IMR-90 (cell line): ENCODE results near the gene FBXO33. TPM values are rescaled to one million over a fixed set of nuclear protein-coding genes. Genes with fewer than 3 reads are reported as not detected.

Source experiments
- ATAC-seq: fragments of 200-7000 bp; cut with Tn5 transposase; 2 replicates; pipeline ENCODE4 v1.9.1; 2020; ENCODE audit warnings: low read depth, mild to moderate bottlenecking, moderate library complexity
- BruUV-seq: library from RNA; stranded (reverse); fragments of 400-500 nt; replicated peaks from 2 replicates; lab custom pipeline; 2021; lab: Mats Ljungman, UMichigan
- CTCF ChIA-PET: fragments of 300-600 bp; formaldehyde crosslinking; extraction: SDS; loops from one replicate; lab custom pipeline; 2021; ENCODE audit warnings: antibody characterized with exemption; lab: Yijun Ruan, JAX
- POLR2A ChIA-PET: fragments of 300-600 bp; sonication (Branson Sonifier 250); formaldehyde crosslinking; loops from one replicate; lab custom pipeline; 2022; ENCODE audit warnings: antibody characterized with exemption; ENCODE audit not compliant: unreplicated experiment; lab: Charles Lee
- DNase-seq: peaks from one replicate; pipeline ENCODE4 v3.0.0; 2013
- H2AFZ ChIP-seq: replicated peaks from 2 replicates; pipeline ENCODE3; 2013; ENCODE audit warnings: low read length, mild to moderate bottlenecking; ENCODE audit not compliant: poor library complexity
- H2AK5ac ChIP-seq: 2 replicates; pipeline ENCODE4 v1.6.1; 2013; ENCODE audit warnings: low read depth, low read length, inconsistent platforms
- H2AK9ac ChIP-seq: replicated peaks from 2 replicates; pipeline ENCODE3; 2013; ENCODE audit warnings: mild to moderate bottlenecking, low read depth, low read length, moderate library complexity; ENCODE audit not compliant: poor library complexity
- H2BK120ac ChIP-seq: 2 replicates; pipeline ENCODE4 v1.6.1; 2013; ENCODE audit warnings: low read depth, low read length, inconsistent platforms
- H2BK15ac ChIP-seq: 3 replicates; pipeline ENCODE4 v1.6.1; 2013; ENCODE audit warnings: low read depth, low read length, inconsistent platforms
- H2BK20ac ChIP-seq: 2 replicates; pipeline ENCODE4 v1.6.1; 2013; ENCODE audit warnings: low read depth, mild to moderate bottlenecking, inconsistent platforms, low read length, moderate library complexity
- H2BK5ac ChIP-seq: 2 replicates; pipeline ENCODE4 v1.6.1; 2013; ENCODE audit warnings: mild to moderate bottlenecking, low read depth, low read length, inconsistent platforms; ENCODE audit not compliant: poor library complexity, severe bottlenecking
- H3K14ac ChIP-seq: replicated peaks from 2 replicates; pipeline ENCODE4 v1.6.1; 2013; ENCODE audit warnings: low read depth, low read length, inconsistent platforms
- H3K18ac ChIP-seq: 2 replicates; pipeline ENCODE4 v1.6.1; 2013; ENCODE audit warnings: low read depth, low read length, control low read depth
- H3K23ac ChIP-seq: 2 replicates; pipeline ENCODE4 v1.6.1; 2013; ENCODE audit warnings: low read depth, low read length, inconsistent platforms
- H3K27ac ChIP-seq: 2 replicates; pipeline ENCODE4 v1.5.1; 2013; ENCODE audit warnings: mild to moderate bottlenecking, control low read depth, low read length; ENCODE audit not compliant: insufficient read depth
- H3K27me3 ChIP-seq: 2 replicates; pipeline ENCODE4 v1.6.1; 2013; ENCODE audit warnings: low read length; ENCODE audit not compliant: control insufficient read depth, insufficient read depth
- H3K36me3 ChIP-seq: 2 replicates; pipeline ENCODE4 v1.6.1; 2013; ENCODE audit warnings: low read length, mixed read lengths; ENCODE audit not compliant: control insufficient read depth, insufficient read depth
- H3K4ac ChIP-seq: 2 replicates; pipeline ENCODE4 v1.6.1; 2013; ENCODE audit warnings: low read depth, low read length, inconsistent platforms
- H3K4me1 ChIP-seq: 2 replicates; pipeline ENCODE4 v1.6.1; 2013; ENCODE audit warnings: low read length, mixed read lengths; ENCODE audit not compliant: control insufficient read depth, insufficient read depth
- H3K4me2 ChIP-seq: 2 replicates; pipeline ENCODE4 v1.6.1; 2013; ENCODE audit warnings: low read depth, mild to moderate bottlenecking, control low read depth, low read length, moderate library complexity
- H3K4me3 ChIP-seq: 2 replicates; pipeline ENCODE4 v1.5.1; 2013; ENCODE audit warnings: low read depth, mild to moderate bottlenecking, control low read depth, low read length, moderate library complexity; ENCODE audit not compliant: insufficient read depth
- H3K56ac ChIP-seq: 2 replicates; pipeline ENCODE4 v1.6.1; 2013; ENCODE audit warnings: low read length, inconsistent platforms; ENCODE audit not compliant: insufficient read depth; ENCODE audit errors: extremely low read depth
- H3K79me1 ChIP-seq, 2 experiments: 2 replicates each; pipeline ENCODE4 v1.6.1; 2013; ENCODE audit warnings: low read length in 2 of 2, inconsistent platforms in 1 of 2, low read depth in 1 of 2
- H3K9ac ChIP-seq: 2 replicates; pipeline ENCODE4 v1.6.1; 2013; ENCODE audit warnings: low read depth, low read length, control low read depth
- H3K9me1 ChIP-seq: 2 replicates; pipeline ENCODE4 v1.6.1; 2013; ENCODE audit warnings: low read length, inconsistent platforms; ENCODE audit not compliant: insufficient read depth
- H3K9me3 ChIP-seq: 2 replicates; pipeline ENCODE4 v1.6.1; 2013; ENCODE audit warnings: low read length; ENCODE audit not compliant: control insufficient read depth, insufficient read depth
- H4K20me1 ChIP-seq: 2 replicates; pipeline ENCODE4 v1.6.1; 2013; ENCODE audit warnings: low read length, inconsistent platforms; ENCODE audit not compliant: insufficient read depth
- H4K5ac ChIP-seq: 2 replicates; pipeline ENCODE4 v1.6.1; 2013; ENCODE audit warnings: mild to moderate bottlenecking, low read depth, low read length, control low read depth
- H4K8ac ChIP-seq, 2 experiments: 2 replicates each; pipeline ENCODE4 v1.6.1; 2013; ENCODE audit warnings: low read depth in 2 of 2, low read length in 2 of 2, control low read depth in 1 of 2, inconsistent platforms in 1 of 2
- H4K91ac ChIP-seq: 2 replicates; pipeline ENCODE4 v1.6.1; 2013; ENCODE audit warnings: low read depth, low read length, inconsistent platforms; ENCODE audit not compliant: insufficient read depth
- BHLHE40 ChIP-seq: fragments of 150-350 bp; IDR thresholded peaks from 2 replicates; pipeline ENCODE4 v1.6.1; 2016; ENCODE audit warnings: mild to moderate bottlenecking, low read depth, low read length
- FOS ChIP-seq: fragments of 150-350 bp; IDR thresholded peaks from 2 replicates; pipeline ENCODE4 v1.6.1; 2016; ENCODE audit warnings: low read depth, low read length
- MAFK ChIP-seq: IDR thresholded peaks from 2 replicates; pipeline ENCODE4 v1.6.1; 2012; ENCODE audit warnings: low read depth, low read length, improper control_type of control experiment
- MAZ ChIP-seq: IDR thresholded peaks from 2 replicates; pipeline ENCODE4 v1.6.1; 2012; ENCODE audit warnings: low read depth, mild to moderate bottlenecking, low read length, improper control_type of control experiment, moderate library complexity, borderline replicate concordance
- MXI1 ChIP-seq: IDR thresholded peaks from 2 replicates; pipeline ENCODE4 v1.6.1; 2012; ENCODE audit warnings: low read depth, mild to moderate bottlenecking, low read length, moderate library complexity, borderline replicate concordance
- NFE2L2 ChIP-seq: fragments of 150-350 bp; IDR thresholded peaks from 2 replicates; pipeline ENCODE4 v1.6.1; 2016; ENCODE audit warnings: low read depth, mild to moderate bottlenecking, low read length
- POLR2A ChIP-seq: IDR thresholded peaks from 2 replicates; pipeline ENCODE4 v1.6.1; 2012; ENCODE audit warnings: mild to moderate bottlenecking, low read depth, low read length
- RAD21 ChIP-seq: IDR thresholded peaks from 2 replicates; pipeline ENCODE4 v1.6.1; 2012; ENCODE audit warnings: low read length, improper control_type of control experiment
- RCOR1 ChIP-seq: IDR thresholded peaks from 2 replicates; pipeline ENCODE4 v1.6.1; 2012; ENCODE audit warnings: mild to moderate bottlenecking, low read length, improper control_type of control experiment; ENCODE audit not compliant: insufficient replicate concordance
- RFX5 ChIP-seq: IDR thresholded peaks from 2 replicates; pipeline ENCODE4 v1.8.0; 2012; ENCODE audit warnings: low read depth, mild to moderate bottlenecking, low read length, moderate library complexity
- WGBS, 2 experiments: methylation state at CpG; one replicate each; pipeline versions ENCODE4 v1.1.5 to v1.1.7; 2013; ENCODE audit warnings: missing lambda C conversion rate in 2 of 2; ENCODE audit not compliant: insufficient read length in 1 of 2; ENCODE audit errors: extremely low coverage in 2 of 2; 5-methylcytosine and 5-hydroxymethylcytosine counted together
- dilution Hi-C: fragments of 300-500 bp; cut with HindIII; formaldehyde crosslinking; loops from one replicate; pipeline ENCODE4 v1.14.3; 2018; ENCODE audit warnings: low sequenced_read_pairs; ENCODE audit not compliant: unreplicated experiment
- in situ Hi-C: fragments of 300-500 bp; cut with MboI; formaldehyde crosslinking; loops from 3 replicates; pipeline ENCODE4 v1.14.3; 2019; ENCODE audit warnings: low sequenced_read_pairs, inconsistent platforms, mixed read lengths
- intact Hi-C: fragments of 100-400 bp; cut with micrococcal nuclease; formaldehyde crosslinking; loops from 2 replicates; pipeline ENCODE4 v1.10.0; 2022
- polyA plus RNA-seq, 3 experiments: library from polyadenylated mRNA; depleted of rRNA; stranded (reverse); fragments of >200 nt; gene quantifications; 2 replicates each; pipeline ENCODE4 v1.2.3, GENCODE V29; 2012; ENCODE audit warnings: low replicate concordance in 1 of 3
- total RNA-seq: library from RNA; depleted of rRNA; stranded (reverse); fragments of >200 nt; gene quantifications from 2 replicates; pipeline ENCODE4 v1.2.3, GENCODE V29; 2012
- TF ChIP-seq, protein P1 (sequence below): fragments of 150-350 bp; IDR thresholded peaks from 2 replicates; pipeline ENCODE4 v1.6.1; 2016; ENCODE audit warnings: low read depth, mild to moderate bottlenecking, low read length, moderate library complexity, borderline replicate concordance
- TF ChIP-seq, protein P2 (sequence below): fragments of 150-350 bp; IDR thresholded peaks from 2 replicates; pipeline ENCODE4 v1.6.1; 2017; ENCODE audit warnings: mild to moderate bottlenecking, antibody characterized with exemption, low read length, low read depth
- TF ChIP-seq, protein P3 (sequence below): conservative IDR thresholded peaks from 2 replicates; pipeline ENCODE4 v1.5.1; 2012; ENCODE audit warnings: mild to moderate bottlenecking, low read depth, low read length, improper control_type of control experiment

The FBXO33 gene
- total and polyA plus RNA-seq, 2 of the 4 experiments (the other 2 are of a cell fraction), result 7.6 to 10.0 TPM

DNA sequence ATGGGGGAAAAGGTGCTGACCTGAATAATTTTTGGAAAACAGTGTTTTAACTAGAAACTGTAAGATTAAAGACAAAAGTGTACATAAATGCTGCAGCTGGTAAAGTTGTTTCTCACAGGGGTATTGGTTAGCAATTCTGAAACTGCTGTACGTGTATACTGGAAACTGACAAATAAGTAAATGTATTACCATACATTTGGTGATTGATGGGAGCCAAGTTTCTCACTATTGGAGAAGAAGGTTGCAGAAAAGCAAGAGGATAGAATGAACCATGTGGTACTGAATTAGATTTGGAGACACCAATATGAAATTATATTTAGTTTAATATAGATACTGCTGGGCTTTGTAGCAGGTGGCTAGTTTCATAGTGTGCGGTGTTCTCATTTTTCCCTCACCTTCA, 19.6 kb upstream of the FBXO33 start:
- Histone ChIP-seq H2BK120ac (no peak overlapping the region), H3K23ac (no peak overlapping the region), H2AK9ac (no peak overlapping the region), H3K79me1 (no peaks in the 10 kb centered on the region), H4K5ac (no peak overlapping the region), H3K27ac (no peak overlapping the region), H2AFZ (no peak overlapping the region), H2BK5ac (no peak overlapping the region), H2BK15ac (no peak overlapping the region), H3K4me3 (no peak overlapping the region), H3K18ac (no peak overlapping the region), H3K9me1 (no peaks in the 10 kb centered on the region), H4K20me1 (no peaks in the 10 kb centered on the region), H2BK20ac (no peak overlapping the region), H4K91ac (no peak overlapping the region), H3K4me2 (no peak overlapping the region), H3K9ac (no peak overlapping the region), H3K4ac (no peak overlapping the region), H3K14ac (no peak overlapping the region), H3K4me1 (no peaks in the 10 kb centered on the region), H3K9me3 (no peaks in the 10 kb centered on the region), H3K36me3 (no peaks in the 10 kb centered on the region), H2AK5ac (no peak overlapping the region), H3K27me3 (no peaks in the 10 kb centered on the region), H4K8ac (no peak overlapping the region), H3K56ac (no peak overlapping the region)
- in situ Hi-C loops, result no loop called here
- ATAC-seq (no peak), DNase-seq (no peak)
- POLR2A ChIA-PET, result no interaction called here
- TF ChIP-seq MAFK, result no peak
- TF ChIP-seq, protein P1, sequence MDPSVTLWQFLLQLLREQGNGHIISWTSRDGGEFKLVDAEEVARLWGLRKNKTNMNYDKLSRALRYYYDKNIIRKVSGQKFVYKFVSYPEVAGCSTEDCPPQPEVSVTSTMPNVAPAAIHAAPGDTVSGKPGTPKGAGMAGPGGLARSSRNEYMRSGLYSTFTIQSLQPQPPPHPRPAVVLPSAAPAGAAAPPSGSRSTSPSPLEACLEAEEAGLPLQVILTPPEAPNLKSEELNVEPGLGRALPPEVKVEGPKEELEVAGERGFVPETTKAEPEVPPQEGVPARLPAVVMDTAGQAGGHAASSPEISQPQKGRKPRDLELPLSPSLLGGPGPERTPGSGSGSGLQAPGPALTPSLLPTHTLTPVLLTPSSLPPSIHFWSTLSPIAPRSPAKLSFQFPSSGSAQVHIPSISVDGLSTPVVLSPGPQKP, result no peak
- TF ChIP-seq BHLHE40, result no peak
- no peak for TF ChIP-seq FOS
- TF ChIP-seq NFE2L2, result no peak
- TF ChIP-seq MAZ, result no peak
- no peak for TF ChIP-seq MXI1
- TF ChIP-seq, protein P2, sequence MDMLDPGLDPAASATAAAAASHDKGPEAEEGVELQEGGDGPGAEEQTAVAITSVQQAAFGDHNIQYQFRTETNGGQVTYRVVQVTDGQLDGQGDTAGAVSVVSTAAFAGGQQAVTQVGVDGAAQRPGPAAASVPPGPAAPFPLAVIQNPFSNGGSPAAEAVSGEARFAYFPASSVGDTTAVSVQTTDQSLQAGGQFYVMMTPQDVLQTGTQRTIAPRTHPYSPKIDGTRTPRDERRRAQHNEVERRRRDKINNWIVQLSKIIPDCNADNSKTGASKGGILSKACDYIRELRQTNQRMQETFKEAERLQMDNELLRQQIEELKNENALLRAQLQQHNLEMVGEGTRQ, result no peak
- TF ChIP-seq, protein P3, sequence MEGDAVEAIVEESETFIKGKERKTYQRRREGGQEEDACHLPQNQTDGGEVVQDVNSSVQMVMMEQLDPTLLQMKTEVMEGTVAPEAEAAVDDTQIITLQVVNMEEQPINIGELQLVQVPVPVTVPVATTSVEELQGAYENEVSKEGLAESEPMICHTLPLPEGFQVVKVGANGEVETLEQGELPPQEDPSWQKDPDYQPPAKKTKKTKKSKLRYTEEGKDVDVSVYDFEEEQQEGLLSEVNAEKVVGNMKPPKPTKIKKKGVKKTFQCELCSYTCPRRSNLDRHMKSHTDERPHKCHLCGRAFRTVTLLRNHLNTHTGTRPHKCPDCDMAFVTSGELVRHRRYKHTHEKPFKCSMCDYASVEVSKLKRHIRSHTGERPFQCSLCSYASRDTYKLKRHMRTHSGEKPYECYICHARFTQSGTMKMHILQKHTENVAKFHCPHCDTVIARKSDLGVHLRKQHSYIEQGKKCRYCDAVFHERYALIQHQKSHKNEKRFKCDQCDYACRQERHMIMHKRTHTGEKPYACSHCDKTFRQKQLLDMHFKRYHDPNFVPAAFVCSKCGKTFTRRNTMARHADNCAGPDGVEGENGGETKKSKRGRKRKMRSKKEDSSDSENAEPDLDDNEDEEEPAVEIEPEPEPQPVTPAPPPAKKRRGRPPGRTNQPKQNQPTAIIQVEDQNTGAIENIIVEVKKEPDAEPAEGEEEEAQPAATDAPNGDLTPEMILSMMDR, result no peak
- TF ChIP-seq RFX5, result no peak
- TF ChIP-seq RCOR1, result no peak
- no peak for TF ChIP-seq POLR2A
- no peak for TF ChIP-seq RAD21
- BruUV-seq, result no TSS peak
- no CpG with 5 or more reads among the region's 2 CpGs for WGBS, 2 experiments
- intact Hi-C loops, result loop anchor here (5.0 kb wide), 1 partner anchor 440 kb away; no protein-coding TSS in a partner anchor
- CTCF ChIA-PET, result no interaction called here
- dilution Hi-C loops, result no loop called here
